ENCODE results near the gene PIK3R5. TPM values are rescaled to one million over a fixed set of nuclear protein-coding genes. Genes with fewer than 3 reads are reported as not detected.

PIK3R5 gene
- total RNA-seq, 2 experiments from 2014 or later = 27.9 to 32.6 TPM

DNA sequence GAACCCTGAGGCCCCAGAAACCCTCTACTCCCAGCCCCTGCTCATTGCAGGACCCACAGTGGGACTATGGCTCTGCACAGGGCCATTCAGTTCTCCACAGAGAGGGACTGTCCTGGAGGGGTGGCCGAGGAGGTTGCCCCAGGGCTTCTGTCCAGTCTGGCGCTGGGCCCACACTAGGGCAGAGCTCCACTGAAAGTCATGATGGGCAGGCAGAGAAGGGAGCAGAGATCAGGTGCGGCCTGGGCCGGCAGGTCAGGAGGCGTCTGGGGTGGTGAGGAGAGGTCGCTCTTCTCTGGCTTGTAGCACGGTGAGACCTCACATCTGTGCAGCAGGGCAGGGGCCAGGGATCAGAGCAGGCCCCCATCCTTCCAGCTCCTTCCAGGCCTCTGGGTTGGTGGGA lies 85.0 kb downstream of the PIK3R5 start:
- Mint-ChIP-seq H3K36me3 (peaks cover 28% of the 10 kb centered on the region), H3K9me3 (no peaks in the 10 kb centered on the region), H3K27ac (peak overlapping the region; percentile 38), H3K27me3 (no peaks in the 10 kb centered on the region), H3K4me3 (no peak overlapping the region), H3K4me1 (no peaks in the 10 kb centered on the region)
- DNase-seq = no peak

DNA sequence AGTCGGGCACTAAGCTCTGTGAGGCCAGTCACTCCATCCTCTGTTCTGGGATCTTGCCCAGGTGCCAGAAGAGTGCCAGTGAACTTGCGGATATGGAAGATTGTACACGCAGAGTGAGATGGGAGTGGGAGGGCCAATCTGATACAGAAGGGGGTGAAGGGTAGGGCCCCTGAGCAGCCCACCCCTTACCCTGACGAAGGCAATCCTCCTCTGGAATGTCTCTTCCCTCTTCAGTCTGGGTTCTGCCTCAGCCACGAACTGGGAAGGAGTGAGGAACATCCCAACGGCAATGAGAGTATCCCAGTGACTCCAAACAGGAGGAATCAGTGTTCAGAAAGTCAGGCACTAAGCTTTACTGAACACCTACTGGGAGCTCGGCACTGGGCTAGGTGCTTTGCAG lies 86.1 kb downstream of the PIK3R5 start:
- Mint-ChIP-seq H3K4me3 (no peak overlapping the region), H3K27ac (peak overlapping the region; percentile 24), H3K27me3 (no peaks in the 10 kb centered on the region), H3K36me3 (peaks cover 26% of the 10 kb centered on the region), H3K9me3 (no peaks in the 10 kb centered on the region), H3K4me1 (peaks cover 2% of the 10 kb centered on the region)
- no peak for DNase-seq

DNA sequence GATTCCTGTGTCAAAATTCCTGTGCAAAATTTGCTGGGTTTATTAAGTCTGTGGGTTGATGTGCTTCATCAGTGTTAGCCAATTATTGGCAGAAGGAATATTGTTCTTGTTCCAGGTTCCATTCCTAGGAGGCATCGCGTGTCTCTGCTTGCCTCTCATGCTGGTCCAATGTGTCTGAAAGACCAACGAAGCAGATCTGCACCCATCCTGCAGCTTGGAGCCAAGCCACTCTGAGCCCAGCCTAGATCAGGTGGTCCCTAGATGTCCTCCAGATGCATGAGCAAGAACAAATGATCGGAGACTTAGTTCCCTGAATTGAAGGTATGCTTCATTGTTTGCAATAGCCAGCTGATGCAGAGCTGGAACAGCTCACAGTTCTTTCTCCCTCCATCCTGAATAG lies 87.5 kb downstream of the PIK3R5 start:
- Mint-ChIP-seq H3K27me3 (no peaks in the 10 kb centered on the region), H3K27ac (no peak overlapping the region), H3K9me3 (no peaks in the 10 kb centered on the region), H3K4me1 (peaks cover 2% of the 10 kb centered on the region), H3K36me3 (peaks cover 18% of the 10 kb centered on the region), H3K4me3 (no peak overlapping the region)
- no peak for DNase-seq

DNA sequence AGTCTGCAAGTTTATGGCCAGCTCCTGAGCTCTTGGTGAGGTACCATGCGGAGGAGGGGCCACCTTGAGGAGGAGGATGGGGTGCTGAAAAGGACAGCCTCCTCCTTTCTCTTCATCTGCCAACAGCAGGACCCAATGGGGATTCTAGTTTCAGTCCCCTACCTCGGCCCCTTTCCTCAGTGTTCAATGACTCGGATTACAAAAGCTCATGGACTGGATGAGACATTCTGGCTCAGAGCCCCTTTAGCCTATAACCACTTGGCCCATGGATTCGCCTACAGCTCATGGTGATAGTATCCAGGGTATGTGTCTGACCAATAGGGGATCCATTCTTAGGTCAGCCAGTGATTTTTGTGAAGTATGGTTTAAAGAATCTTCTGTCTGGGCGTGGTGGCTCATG lies 89.5 kb downstream of the PIK3R5 start:
- Mint-ChIP-seq H3K4me1 (peaks cover 8% of the 10 kb centered on the region), H3K27me3 (no peaks in the 10 kb centered on the region), H3K27ac (no peak overlapping the region), H3K36me3 (peaks cover 11% of the 10 kb centered on the region), H3K9me3 (no peaks in the 10 kb centered on the region), H3K4me3 (no peak overlapping the region)
- no peak for DNase-seq

DNA sequence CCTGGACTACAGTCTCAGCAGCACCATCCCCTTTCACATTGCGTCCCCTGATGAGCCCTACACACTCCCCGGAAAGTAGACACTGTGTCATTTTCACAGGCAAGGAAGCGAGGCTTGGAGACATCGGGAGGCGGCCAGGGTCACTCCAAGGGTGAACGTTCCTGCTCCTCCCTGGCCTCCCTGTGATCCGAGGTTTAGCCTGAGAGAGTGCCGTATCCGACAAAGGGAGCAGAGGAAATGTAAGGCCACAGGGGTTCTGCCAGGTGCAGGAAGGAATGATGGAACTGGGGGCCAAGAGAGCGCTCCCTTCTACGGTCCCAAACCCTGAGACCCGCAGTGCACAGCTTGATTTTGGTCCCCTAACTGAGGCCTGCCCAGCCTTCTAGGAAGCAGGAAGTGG lies 90.1 kb downstream of the PIK3R5 start:
- H3K36me3 Mint-ChIP-seq = peaks cover 9% of the 10 kb centered on the region
- H3K4me3 Mint-ChIP-seq = no peak overlapping the region

DNA sequence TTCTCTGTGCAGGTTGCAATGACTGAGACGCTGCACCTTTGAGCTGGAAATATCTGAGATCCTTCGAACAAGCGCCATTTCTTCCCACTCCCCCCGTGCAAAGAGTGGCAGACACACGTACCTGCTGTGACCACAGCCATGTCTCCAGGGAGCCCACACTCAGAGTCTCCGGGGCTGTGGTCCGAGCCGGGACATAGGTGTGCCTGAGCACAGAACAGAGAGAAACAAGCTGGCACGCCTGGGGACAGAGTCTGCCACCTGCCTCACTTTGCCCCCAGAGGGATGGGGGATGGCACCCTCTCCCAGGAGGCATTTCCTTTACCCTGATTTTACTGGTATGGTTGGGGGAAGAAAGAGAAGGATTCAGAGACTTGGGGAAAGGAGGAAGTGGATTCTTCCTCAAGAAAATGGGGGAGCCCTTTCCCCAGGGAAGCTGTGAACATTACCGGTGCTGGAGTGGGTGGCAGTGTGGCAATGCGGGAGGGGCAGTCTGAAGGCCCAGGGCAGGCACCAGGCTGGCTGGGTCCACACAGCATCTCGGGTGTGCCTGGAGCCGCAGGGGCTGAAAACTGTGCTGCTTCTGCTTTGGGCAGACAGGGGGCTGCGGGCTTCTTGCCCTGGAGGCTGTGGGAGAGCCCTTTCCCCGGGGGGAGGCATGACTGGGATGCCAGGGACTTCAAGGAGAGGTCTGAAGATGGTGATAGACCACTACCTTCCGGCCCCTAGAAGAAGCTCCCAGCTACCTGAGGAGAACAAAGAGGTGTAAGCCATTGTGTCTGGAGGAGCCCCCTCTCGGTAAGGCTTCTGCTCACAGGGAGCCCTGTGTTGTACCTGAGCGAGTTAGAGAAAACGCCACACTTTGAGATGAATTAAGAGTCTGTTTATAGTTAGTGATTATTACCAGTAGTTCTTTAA lies 91.4 kb downstream of the PIK3R5 start:
- Mint-ChIP-seq H3K4me1 (peaks cover 8% of the 10 kb centered on the region), H3K36me3 (peaks cover 8% of the 10 kb centered on the region), H3K27ac (no peak overlapping the region), H3K9me3 (no peaks in the 10 kb centered on the region), H3K27me3 (no peaks in the 10 kb centered on the region), H3K4me3 (no peak overlapping the region)
- no peak for DNase-seq

More for the DNA sequence above, 90.1 kb downstream of the PIK3R5 start:
- no peak for DNase-seq
- peaks cover 8% of the 10 kb centered on the region for H3K4me1 Mint-ChIP-seq
- no peak overlapping the region for H3K27ac Mint-ChIP-seq
- no peaks in the 10 kb centered on the region for H3K9me3 Mint-ChIP-seq
- no peaks in the 10 kb centered on the region for H3K27me3 Mint-ChIP-seq

DNA sequence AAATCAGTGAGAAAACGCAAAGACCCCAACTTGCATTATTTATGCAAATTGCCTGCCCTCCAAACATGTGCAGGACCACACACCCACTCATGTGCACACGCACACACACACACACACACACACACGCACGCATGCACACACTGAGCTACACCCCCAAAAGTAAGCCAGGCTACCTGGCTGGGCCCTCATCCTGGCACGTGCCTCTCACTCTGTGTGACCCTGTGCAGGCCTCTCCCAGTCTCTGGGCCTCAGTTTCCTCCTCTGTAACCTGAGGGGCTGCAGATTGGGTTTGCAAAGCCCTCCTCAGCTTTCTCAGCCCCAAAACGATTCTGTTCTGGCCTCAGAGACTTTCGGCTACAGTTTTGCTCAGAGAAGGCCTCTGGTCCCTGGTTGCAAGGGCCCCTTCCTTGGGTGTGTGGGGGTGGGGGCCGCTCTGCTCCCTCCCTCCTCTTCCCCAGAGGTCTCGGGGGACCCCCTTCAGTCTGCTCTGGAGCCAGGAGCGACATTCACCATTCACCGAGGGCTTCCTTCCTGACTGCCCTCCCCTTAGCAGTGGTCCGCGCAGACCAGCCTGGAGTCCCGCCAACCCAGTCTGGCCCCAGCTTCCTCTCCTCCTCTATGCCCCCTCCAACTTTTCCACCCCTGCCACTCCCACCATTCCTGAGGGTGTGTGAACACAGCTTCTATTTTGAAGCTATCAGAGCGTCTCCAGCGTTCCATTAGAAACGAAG lies 92.6 kb downstream of the PIK3R5 start:
- DNase-seq = no peak
- no peak overlapping the region for H3K4me3 Mint-ChIP-seq
- peaks cover 6% of the 10 kb centered on the region for H3K36me3 Mint-ChIP-seq
- H3K27ac Mint-ChIP-seq = no peak overlapping the region
- peaks cover 12% of the 10 kb centered on the region for H3K4me1 Mint-ChIP-seq
- H3K9me3 Mint-ChIP-seq = no peaks in the 10 kb centered on the region
- peaks cover 2% of the 10 kb centered on the region for H3K27me3 Mint-ChIP-seq

DNA sequence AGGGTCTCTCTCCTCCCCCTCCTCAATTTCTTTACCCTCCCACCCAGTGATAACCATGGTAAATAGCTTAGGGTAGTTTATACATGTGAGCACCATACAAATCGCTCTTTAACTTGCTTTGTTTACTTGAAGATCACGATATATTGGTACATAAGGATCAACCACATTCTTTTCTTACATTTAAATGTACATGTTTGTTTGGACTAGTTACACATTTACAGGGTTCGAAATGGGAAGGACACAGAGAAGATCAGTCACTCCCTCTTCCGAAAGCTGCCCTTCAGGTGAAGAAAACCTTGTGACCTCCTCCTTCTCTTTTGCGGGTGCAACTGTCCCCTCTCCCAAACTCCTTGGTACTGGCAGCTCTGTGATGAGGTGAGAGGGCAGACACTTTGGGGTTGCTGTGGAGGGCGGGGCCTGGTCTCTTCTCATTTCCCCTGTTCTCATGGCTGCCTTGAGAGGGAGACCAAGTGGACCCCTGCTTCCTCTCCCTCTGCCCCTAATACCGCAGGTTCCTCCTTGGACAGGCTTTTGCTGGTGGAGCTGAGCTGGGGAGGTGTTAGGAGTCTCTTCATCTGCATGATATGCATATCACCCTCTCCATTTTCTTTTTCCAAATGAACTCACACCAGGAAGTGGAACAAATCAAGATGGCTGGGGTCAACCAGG lies 93.3 kb downstream of the PIK3R5 start:
- H3K27ac Mint-ChIP-seq = no peak overlapping the region
- DNase-seq = no peak
- no peak overlapping the region for H3K4me3 Mint-ChIP-seq
- H3K4me1 Mint-ChIP-seq = peaks cover 18% of the 10 kb centered on the region
- no peaks in the 10 kb centered on the region for H3K9me3 Mint-ChIP-seq
- peaks cover 1% of the 10 kb centered on the region for H3K36me3 Mint-ChIP-seq
- peaks cover 4% of the 10 kb centered on the region for H3K27me3 Mint-ChIP-seq

DNA sequence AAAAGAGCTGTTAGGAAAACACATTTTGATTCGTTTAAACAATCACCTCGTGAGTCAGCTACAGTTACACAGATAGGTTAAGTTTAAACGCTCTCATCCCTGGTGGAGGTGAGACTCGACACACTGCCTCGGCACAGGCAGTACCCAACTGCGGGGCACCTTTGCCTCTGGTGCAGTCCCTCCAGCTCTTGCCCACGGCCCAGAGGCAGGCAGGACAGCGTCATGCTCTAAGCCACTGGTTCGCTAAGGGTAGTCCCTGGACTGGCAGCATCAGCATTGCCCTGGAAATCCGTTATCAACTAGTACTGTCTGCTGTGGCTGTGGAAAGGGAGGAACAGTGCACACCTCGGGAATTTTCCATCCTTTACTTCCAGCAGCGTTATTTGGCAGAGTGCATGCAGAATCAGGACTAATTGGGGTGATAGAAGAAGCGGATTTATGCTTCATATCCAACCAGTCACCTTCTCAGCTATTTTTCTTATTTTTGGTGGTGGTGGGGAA lies 94.4 kb downstream of the PIK3R5 start:
- H3K36me3 Mint-ChIP-seq = no peaks in the 10 kb centered on the region
- H3K4me1 Mint-ChIP-seq = peaks cover 24% of the 10 kb centered on the region
- DNase-seq = no peak
- H3K27me3 Mint-ChIP-seq = peaks cover 4% of the 10 kb centered on the region
- no peak overlapping the region for H3K4me3 Mint-ChIP-seq
- H3K9me3 Mint-ChIP-seq = no peaks in the 10 kb centered on the region
- H3K27ac Mint-ChIP-seq = no peak overlapping the region

DNA sequence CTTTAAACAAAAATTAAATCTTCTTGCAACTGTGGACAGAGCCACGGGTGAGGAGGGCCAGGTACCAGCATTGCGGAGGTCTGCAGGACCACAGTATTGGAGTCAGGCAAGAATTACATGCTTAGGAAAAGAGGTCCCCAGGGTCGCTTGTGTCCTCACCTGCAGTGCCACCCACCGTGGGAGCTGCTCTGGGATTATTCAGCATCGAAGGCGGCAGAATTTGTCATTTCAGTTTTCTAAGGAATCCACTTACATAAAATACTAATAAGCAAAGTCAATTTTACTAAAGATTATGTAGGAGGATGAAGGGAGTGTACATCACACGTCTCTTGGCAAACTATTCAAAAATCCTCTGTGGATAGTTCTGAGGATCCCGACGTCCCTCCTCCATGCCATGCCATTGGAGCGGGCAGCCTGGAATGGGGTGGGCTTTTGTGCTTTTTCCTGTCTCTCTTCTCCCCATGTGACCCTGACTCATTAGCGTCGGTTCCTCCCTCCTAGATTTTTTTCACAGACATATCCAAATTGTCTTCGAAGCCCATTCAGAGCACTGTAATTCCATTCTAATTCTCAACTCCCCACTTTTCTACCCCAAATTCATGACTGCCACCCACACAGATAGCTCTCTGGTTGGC lies 95.0 kb downstream of the PIK3R5 start:
- Mint-ChIP-seq H3K4me3 (no peak overlapping the region), H3K27ac (no peak overlapping the region), H3K4me1 (peaks cover 24% of the 10 kb centered on the region), H3K9me3 (no peaks in the 10 kb centered on the region), H3K27me3 (peaks cover 4% of the 10 kb centered on the region), H3K36me3 (no peaks in the 10 kb centered on the region)
- no peak for DNase-seq

DNA sequence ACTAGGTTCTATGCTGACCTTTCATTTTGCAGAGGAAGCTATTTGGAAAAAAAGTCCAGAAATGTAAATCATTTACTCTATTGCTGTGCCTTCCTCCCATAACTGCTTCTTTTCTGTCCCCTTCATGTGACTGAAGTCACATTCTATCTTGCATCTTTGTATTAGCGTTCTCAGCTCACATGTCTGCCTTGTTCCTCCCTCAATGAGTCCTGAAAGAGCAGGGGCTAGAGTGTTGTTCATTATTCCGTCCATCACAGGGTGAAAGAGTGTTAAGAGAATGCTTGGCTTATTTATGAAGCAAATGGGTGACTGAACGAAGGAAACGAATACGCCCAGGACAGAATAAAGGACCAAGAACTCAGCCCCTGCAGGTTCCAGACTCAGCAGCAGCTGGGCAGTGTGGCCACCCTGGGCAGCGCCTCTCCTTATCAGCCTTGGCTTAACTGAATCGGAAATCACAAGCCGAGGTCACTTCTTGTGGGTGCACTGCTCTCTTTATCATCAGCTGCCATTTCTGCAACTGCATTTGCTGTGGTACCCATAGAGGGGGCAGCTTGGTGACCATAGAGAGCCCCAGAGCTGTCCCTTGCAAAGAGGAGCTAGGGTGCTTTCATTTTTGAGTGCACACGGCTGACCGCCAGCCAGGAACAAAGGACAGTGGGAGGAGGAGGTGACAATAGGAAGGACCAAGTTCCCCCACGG lies 96.2 kb downstream of the PIK3R5 start:
- DNase-seq = no peak
- H3K4me3 Mint-ChIP-seq = no peak overlapping the region
- H3K36me3 Mint-ChIP-seq = no peaks in the 10 kb centered on the region
- no peaks in the 10 kb centered on the region for H3K9me3 Mint-ChIP-seq
- peaks cover 22% of the 10 kb centered on the region for H3K4me1 Mint-ChIP-seq
- no peak overlapping the region for H3K27ac Mint-ChIP-seq
- H3K27me3 Mint-ChIP-seq = peaks cover 4% of the 10 kb centered on the region

DNA sequence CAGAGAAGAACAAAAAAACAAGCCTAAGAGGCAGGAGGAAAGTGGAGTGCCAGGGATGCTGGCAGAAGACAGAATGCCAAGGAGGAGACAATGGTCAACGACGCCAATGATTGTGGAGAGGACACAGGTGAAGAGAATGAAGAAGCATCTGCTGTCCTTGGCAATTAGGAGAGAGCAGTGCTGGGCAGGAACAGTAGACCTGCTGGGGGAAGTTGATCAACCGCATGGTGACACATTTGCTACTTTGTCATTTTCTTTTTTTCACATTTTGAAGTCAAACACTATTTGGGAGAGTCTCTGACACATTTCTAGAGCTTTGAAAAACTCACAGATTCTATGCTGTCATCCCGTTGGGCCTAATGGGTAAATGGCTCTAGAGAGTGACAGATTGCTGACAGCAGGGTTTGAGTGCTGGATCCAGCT lies 97.0 kb downstream of the PIK3R5 start:
- Mint-ChIP-seq H3K9me3 (no peaks in the 10 kb centered on the region), H3K27me3 (peaks cover 4% of the 10 kb centered on the region), H3K4me1 (peaks cover 22% of the 10 kb centered on the region), H3K27ac (no peak overlapping the region), H3K4me3 (no peak overlapping the region), H3K36me3 (no peaks in the 10 kb centered on the region)
- no peak for DNase-seq

DNA sequence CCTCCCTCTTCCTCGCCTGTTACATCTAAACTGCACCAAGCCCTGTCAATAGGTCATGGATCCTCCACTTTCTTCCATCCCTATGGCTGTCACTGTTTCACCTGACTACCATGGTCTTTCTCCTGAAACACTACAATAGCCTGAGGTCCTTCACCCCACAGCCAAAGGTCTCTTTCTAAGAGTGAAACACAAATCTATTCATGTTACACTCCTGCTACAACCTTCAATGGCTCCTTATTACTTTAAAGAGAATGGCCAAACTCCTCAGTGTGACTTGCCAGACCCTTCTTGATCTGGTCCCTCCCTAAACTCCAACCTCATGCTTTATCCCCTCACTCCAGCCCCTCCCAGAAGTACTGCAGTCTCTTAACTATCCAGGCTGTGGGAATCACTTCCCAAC lies 97.4 kb downstream of the PIK3R5 start:
- Mint-ChIP-seq H3K27me3 (peaks cover 4% of the 10 kb centered on the region), H3K9me3 (no peaks in the 10 kb centered on the region), H3K4me1 (peaks cover 22% of the 10 kb centered on the region), H3K27ac (no peak overlapping the region), H3K36me3 (no peaks in the 10 kb centered on the region), H3K4me3 (peak overlapping the region; percentile 46)
- no peak for DNase-seq

DNA sequence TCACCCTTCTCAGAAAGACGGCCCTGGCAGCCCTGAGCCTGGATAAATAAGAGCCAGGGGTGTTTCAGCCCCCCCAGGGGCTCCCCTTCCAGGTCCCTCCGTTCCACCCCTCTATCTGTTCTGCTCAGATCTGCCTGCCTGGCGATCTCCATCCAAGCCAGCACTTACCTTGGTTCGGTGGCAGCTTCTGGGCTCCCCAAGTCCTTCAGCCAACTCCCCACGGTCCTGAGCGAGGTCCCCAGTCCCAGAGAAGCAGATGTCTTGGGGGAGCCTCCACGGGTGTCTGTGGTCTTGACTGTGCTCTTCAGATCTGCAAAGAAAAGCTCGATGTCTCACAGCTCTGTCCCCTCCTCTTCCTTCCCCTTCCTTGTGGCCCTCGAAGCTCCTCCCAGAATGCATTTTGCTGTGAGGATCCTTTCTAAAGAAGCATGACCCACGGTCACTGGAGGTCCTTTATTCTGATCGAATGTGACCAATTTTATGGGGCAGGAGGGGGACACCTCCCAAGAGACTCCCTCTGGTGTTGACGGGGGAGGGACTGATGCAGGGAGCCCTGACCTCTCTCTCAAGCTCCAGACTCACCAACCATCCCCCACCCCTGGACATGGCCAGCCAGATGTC lies 98.0 kb downstream of the PIK3R5 start, which contains the start of gene PIK3R6:
TSS of gene PIK3R6 (minus strand) at position 314 of the 621 bp plus-strand sequence. CDS start 17,880 bp downstream, outside the sequence.
- DNase-seq = no peak
- H3K4me3 Mint-ChIP-seq = peak within 1 kb of the TSS; percentile 72
- H3K27ac Mint-ChIP-seq = no peak within 1 kb of the TSS
- H3K27me3 Mint-ChIP-seq = peaks cover 4% of the 10 kb centered on the region
- peaks cover 23% of the 10 kb centered on the region for H3K4me1 Mint-ChIP-seq
- H3K9me3 Mint-ChIP-seq = no peaks in the 10 kb centered on the region
- H3K36me3 Mint-ChIP-seq = no peaks in the 10 kb centered on the region
